Endothelial cell of umbilical vein (primary cell): ENCODE measurements around the gene UBE2Q1. TPM values are rescaled to one million over a fixed set of nuclear protein-coding genes. Genes with fewer than 3 reads are reported as not detected.

Experiments
- BruUV-seq: library from RNA; stranded (reverse); fragments of 400-500 nt; replicated peaks from 2 replicates; lab custom pipeline; 2021; lab: Mats Ljungman, UMichigan
- CTCF ChIA-PET: fragments of 300-600, 350-600 bp; sonication (Branson Sonifier 250); formaldehyde crosslinking; loops from one replicate; lab custom pipeline; 2021; ENCODE audit warnings: antibody characterized with exemption, inconsistent platforms; lab: Charles Lee
- POLR2A ChIA-PET: fragments of 300-600, 350-600 bp; sonication (Branson Sonifier 250); formaldehyde crosslinking; loops from one replicate; lab custom pipeline; 2021; ENCODE audit warnings: antibody characterized with exemption, inconsistent platforms; lab: Charles Lee
- DNase-seq: peaks from one replicate; pipeline ENCODE4 v3.0.0-alpha.2; 2011; ENCODE audit warnings: low read depth, low spot score
- FAIRE-seq: peaks from 2 replicates; lab custom pipeline; 2011; peaks lifted over from hg19 to GRCh38; lab: Jason Lieb, UNC
- H2AFZ ChIP-seq: 2 replicates; pipeline ENCODE4 v1.6.0; 2012; ENCODE audit warnings: low read depth, low read length, control low read depth, inconsistent platforms
- H3K27ac ChIP-seq: 2 replicates; pipeline ENCODE4 v1.5.1; 2011; ENCODE audit warnings: low read depth, mild to moderate bottlenecking, control low read depth, low read length, moderate library complexity; ENCODE audit not compliant: insufficient read depth
- H3K27me3 ChIP-seq, 2 experiments: 2 replicates each; pipeline versions ENCODE4 v1.6.0 to v1.6.1; 2011; ENCODE audit warnings: low read length in 2 of 2, mixed read lengths in 1 of 2; ENCODE audit not compliant: control insufficient read depth in 2 of 2, insufficient read depth in 2 of 2
- H3K36me3 ChIP-seq, 2 experiments: 2 replicates in 1 of 2; 3 replicates in 1 of 2; pipeline ENCODE4 v1.5.1; 2011; ENCODE audit warnings: low read length in 2 of 2, mild to moderate bottlenecking in 1 of 2, moderate library complexity in 1 of 2; ENCODE audit not compliant: control insufficient read depth in 2 of 2, insufficient read depth in 2 of 2; ENCODE audit errors: extremely low read depth in 1 of 2
- H3K4me1 ChIP-seq: 3 replicates; pipeline ENCODE4 v1.5.1; 2011; ENCODE audit warnings: mild to moderate bottlenecking, low read length; ENCODE audit not compliant: control insufficient read depth, insufficient read depth; ENCODE audit errors: extremely low read depth
- H3K4me2 ChIP-seq: 2 replicates; pipeline ENCODE4 v1.6.1; 2011; ENCODE audit warnings: low read length, control low read depth, mixed read lengths; ENCODE audit not compliant: insufficient read depth
- H3K4me3 ChIP-seq, 3 experiments: fragments of 200-600 bp in 1 of 3; sonication (generic), shearing (Covaris generic) in 1 of 3; replicated peaks in 1 of 3; 2 replicates each; pipeline ENCODE4 v1.5.1; 2011 to 2016; ENCODE audit warnings: control low read depth in 3 of 3, low read length in 3 of 3, mild to moderate bottlenecking in 2 of 3, inconsistent platforms in 1 of 3, low read depth in 1 of 3, moderate library complexity in 1 of 3; ENCODE audit not compliant: insufficient read depth in 1 of 3
- H3K79me2 ChIP-seq: 2 replicates; pipeline ENCODE4 v1.6.0; 2012; ENCODE audit warnings: low read length, inconsistent platforms; ENCODE audit not compliant: control insufficient read depth, insufficient read depth
- H3K9ac ChIP-seq: replicated peaks from 2 replicates; pipeline ENCODE3; 2011; ENCODE audit warnings: low read length, control low read depth; ENCODE audit not compliant: insufficient read depth; ENCODE audit errors: extremely low read depth
- H3K9me1 ChIP-seq: replicated peaks from 3 replicates; pipeline ENCODE4 v1.6.0; 2011; ENCODE audit warnings: mild to moderate bottlenecking, low read length; ENCODE audit not compliant: control insufficient read depth, insufficient read depth; ENCODE audit errors: extremely low read depth
- H3K9me3 ChIP-seq: replicated peaks from 2 replicates; pipeline ENCODE4 v1.5.1; 2012; ENCODE audit warnings: low read length, inconsistent platforms; ENCODE audit not compliant: control insufficient read depth, insufficient read depth
- H4K20me1 ChIP-seq: replicated peaks from 2 replicates; pipeline ENCODE3; 2011; ENCODE audit warnings: mild to moderate bottlenecking, low read length; ENCODE audit not compliant: control insufficient read depth, insufficient read depth; ENCODE audit errors: extremely low read depth
- CTCF ChIP-seq, 2 donors: IDR thresholded peaks; 1 replicate in 1 of 2; 2 replicates in 1 of 2; pipeline ENCODE4 v1.5.1; 2011; ENCODE audit warnings: low read length in 2 of 2, mild to moderate bottlenecking in 2 of 2, moderate library complexity in 2 of 2, control low read depth in 1 of 2, inconsistent platforms in 1 of 2, low read depth in 1 of 2; ENCODE audit not compliant: insufficient read depth in 1 of 2; ENCODE audit errors: extremely low read depth in 1 of 2
- EZH2 ChIP-seq: IDR thresholded peaks from 2 replicates; pipeline ENCODE4 v1.6.1; 2012; ENCODE audit warnings: borderline replicate concordance, low read depth, mild to moderate bottlenecking, moderate library complexity, low read length, inconsistent platforms; ENCODE audit not compliant: severe bottlenecking
- FOS ChIP-seq: IDR thresholded peaks from 2 replicates; pipeline ENCODE4 v1.6.1; 2011; ENCODE audit warnings: mild to moderate bottlenecking, low read length, moderate library complexity, borderline replicate concordance; ENCODE audit not compliant: insufficient read depth
- GATA2 ChIP-seq: IDR thresholded peaks from 2 replicates; pipeline ENCODE4 v1.7.0; 2011; ENCODE audit warnings: low read depth, mild to moderate bottlenecking, moderate library complexity, mixed read lengths, low read length; ENCODE audit not compliant: insufficient read length, insufficient read depth
- JUN ChIP-seq: IDR thresholded peaks from 2 replicates; pipeline ENCODE4 v1.6.1; 2011; ENCODE audit warnings: borderline replicate concordance, low read depth; ENCODE audit not compliant: insufficient read length, insufficient read depth
- MAX ChIP-seq: IDR thresholded peaks from 2 replicates; pipeline ENCODE4 v1.6.1; 2011; ENCODE audit not compliant: insufficient read depth, insufficient read length
- MYC ChIP-seq: IDR thresholded peaks from one replicate; pipeline ENCODE4 v1.6.1; 2011; ENCODE audit warnings: mild to moderate bottlenecking, low read depth, low read length
- POLR2A ChIP-seq: IDR thresholded peaks from 2 replicates; pipeline ENCODE4 v1.6.1; 2012; ENCODE audit warnings: low read depth, mild to moderate bottlenecking, control low read depth, low read length
- POLR2AphosphoS5 ChIP-seq: IDR thresholded peaks from 2 replicates; pipeline ENCODE4 v1.6.1; 2012; ENCODE audit warnings: low read depth, mild to moderate bottlenecking, control low read depth, low read length, moderate library complexity; ENCODE audit not compliant: insufficient read depth
- dilution Hi-C: fragments of 300-500 bp; cut with MboI; formaldehyde crosslinking; loops from one replicate; pipeline ENCODE4 v1.15.0; 2019; ENCODE audit warnings: low sequenced_read_pairs; ENCODE audit not compliant: extremely low pct_ligation_motif_present
- intact Hi-C: fragments of 100-400 bp; cut with micrococcal nuclease; formaldehyde crosslinking; loops from one replicate; pipeline ENCODE4 v1.10.0; 2022
- polyA plus RNA-seq, 4 experiments: library from polyadenylated mRNA; depleted of rRNA in 3 of 4; stranded (reverse) in 3 of 4; unstranded in 1 of 4; fragments of >200 nt; gene quantifications; 2 replicates each; pipeline versions ENCODE4 v1.2.1 to v1.2.3, GENCODE V29; 2011 to 2012; ENCODE audit warnings: missing spikeins in 1 of 4
- total RNA-seq: library from RNA; stranded (reverse); gene quantifications from 2 replicates; pipeline ENCODE4 v1.2.3, GENCODE V29; 2021

The UBE2Q1 gene
- total and polyA plus RNA-seq, 2 donors (not counting 3 experiments of a cell fraction or from before 2014, with no cell fraction given), result 16.5 to 85.4 TPM

GRCh38 chr1:154603317-154603716 lies 44.9 kb upstream of the UBE2Q1 start:
- no peak for FAIRE-seq
- Histone ChIP-seq H3K9me1 (no peaks in the 10 kb centered on the region), H3K4me3 (no peak overlapping the region), H3K9ac (no peak overlapping the region), H3K27me3 (no peaks in the 10 kb centered on the region), H4K20me1 (peaks cover 4% of the 10 kb centered on the region), H2AFZ (no peak overlapping the region), H3K27ac (no peak overlapping the region), H3K36me3 (peaks cover 9 to 29% of the 10 kb centered on the region in 2 experiments), H3K4me2 (no peak overlapping the region), H3K9me3 (no peaks in the 10 kb centered on the region), H3K4me1 (peaks cover 3% of the 10 kb centered on the region), H3K79me2 (peaks cover 83% of the 10 kb centered on the region)
- ChIA-PET POLR2A (no interaction called here), CTCF (interaction anchor here (1.8 kb wide), 1 partner anchor 19 kb away, joined by 5 read pairs; no protein-coding TSS in a partner anchor)
- DNase-seq, result no peak
- intact Hi-C loops, result no loop called here
- TF ChIP-seq CTCF (IDR thresholded peaks at IDR 0.05; ENCODE audit: extremely low read depth in 1 of 2, insufficient read depth in 1 of 2, low read depth in 1 of 2, low read length in 2 of 2), result no peak
- no peak for TF ChIP-seq FOS
- TF ChIP-seq EZH2, result no peak
- TF ChIP-seq MAX, result no peak
- no peak for TF ChIP-seq MYC
- no peak for TF ChIP-seq GATA2
- no peak for TF ChIP-seq JUN
- no peak for TF ChIP-seq POLR2AphosphoS5
- no peak for TF ChIP-seq POLR2A
- dilution Hi-C loops, result no loop called here
- BruUV-seq, result no TSS peak
